ENCODE data around the gene AFF4. TPM values are rescaled to one million over a fixed set of nuclear protein-coding genes. Genes with fewer than 3 reads are reported as not detected.
"Not testable (repeated sequence)": the region's sequence is repeated elsewhere in the genome, so short reads cannot be mapped to it uniquely, and the experiment has no call there.

The AFF4 gene
- total RNA-seq, 1 donor from 2014 or later = 25.8 TPM

DNA sequence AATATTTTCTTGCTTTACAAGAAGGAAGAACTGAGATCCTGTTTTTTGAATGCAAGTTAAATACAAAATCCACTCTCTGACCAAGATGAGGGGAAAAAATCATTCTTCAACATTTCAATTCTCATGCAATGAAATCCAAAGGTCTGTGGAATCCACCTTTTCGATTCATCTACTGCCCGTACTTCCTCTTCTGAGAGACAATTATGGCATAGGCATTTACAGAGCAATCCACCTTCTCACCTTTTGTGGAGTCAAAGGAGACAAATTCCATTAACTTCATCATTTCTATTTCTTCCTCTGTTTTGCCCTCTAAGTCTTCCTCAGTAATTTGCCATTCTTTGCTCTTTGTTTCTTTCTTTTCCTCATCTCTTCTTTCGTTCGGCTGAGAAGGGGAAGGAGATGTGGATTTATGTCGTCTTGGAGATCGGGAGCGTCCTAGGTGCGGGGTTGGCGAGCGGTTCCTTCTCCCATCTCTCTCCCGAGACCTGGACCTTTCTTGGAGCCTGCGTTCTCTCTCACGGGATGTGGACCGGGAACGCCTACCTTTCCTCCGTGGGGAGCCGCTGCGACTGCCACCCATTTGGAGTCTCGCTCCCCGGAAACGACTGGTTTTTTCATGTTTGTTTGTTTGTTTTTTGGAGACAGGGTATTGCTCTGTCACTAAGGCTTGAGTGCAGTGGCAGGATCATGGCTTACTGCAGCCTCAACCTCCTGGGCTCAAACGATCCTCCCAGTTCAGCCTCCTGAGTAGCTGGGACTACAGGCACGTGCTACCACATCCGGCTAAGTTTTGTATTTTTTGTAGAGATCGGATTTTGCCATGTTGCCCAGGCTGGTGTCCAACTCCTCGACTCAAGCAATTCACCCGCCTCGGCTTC lies 24.3 kb upstream of the AFF4 start:
- DNase-seq (ENCODE audit: low read depth) (no peak), FAIRE-seq (no peak)
- no peak for TF ChIP-seq CTCF (IDR thresholded peaks at IDR 0.05; ENCODE audit: insufficient read depth, low read length, severe bottlenecking)
- Histone ChIP-seq H3K4me3 (ENCODE audit: low read depth, low read length) (no peak overlapping the region), H3K36me3 (ENCODE audit: control insufficient read depth, insufficient read depth, low read length) (no peaks in the 10 kb centered on the region), H3K27me3 (ENCODE audit: control insufficient read depth, insufficient read depth, low read length) (no peaks in the 10 kb centered on the region)

DNA sequence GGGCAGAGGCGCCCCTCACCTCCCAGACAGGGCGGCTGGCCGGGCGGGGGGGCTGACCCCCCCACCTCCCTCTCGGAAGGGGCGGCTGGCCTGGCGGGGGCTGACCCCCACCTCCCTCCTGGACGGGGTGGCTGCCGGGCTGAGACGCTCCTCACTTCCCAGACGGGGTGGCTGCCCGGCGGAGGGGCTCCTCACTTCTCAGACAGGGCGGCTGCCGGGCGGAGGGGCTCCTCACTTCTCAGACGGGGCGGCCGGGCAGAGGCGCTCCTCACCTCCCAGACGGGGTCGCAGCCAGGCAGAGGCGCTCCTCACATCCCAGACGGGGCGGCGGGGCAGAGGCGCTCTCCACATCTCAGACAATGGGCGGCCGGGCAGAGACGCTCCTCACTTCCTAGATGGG lies 19.5 kb upstream of the AFF4 start:
- not testable (repeated sequence) for H3K4me3 ChIP-seq (ENCODE audit: low read depth, low read length); H3K27me3 ChIP-seq (ENCODE audit: control insufficient read depth, insufficient read depth, low read length); H3K36me3 ChIP-seq (ENCODE audit: control insufficient read depth, insufficient read depth, low read length); DNase-seq (ENCODE audit: low read depth); FAIRE-seq

DNA sequence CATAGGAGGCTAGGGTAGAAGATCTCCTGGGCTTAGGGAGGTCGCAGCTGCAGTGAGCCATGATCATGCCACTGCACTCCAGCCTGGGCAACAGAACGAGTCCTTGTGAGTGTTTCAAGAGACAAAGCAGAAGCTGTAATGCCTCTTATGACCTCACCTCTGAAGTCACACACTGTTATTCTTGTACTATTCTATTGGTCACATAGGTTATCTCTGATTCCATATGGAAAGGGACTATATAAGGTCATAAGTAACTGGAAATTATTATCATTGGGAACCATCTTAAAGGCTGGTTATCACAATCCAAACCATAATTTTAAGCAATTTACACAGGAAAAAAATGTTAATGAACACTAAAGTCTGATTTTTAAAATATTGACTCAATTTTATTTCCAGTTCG lies 17.9 kb upstream of the AFF4 start:
- no peak for DNase-seq (ENCODE audit: low read depth)
- no peak for TF ChIP-seq CTCF (IDR thresholded peaks at IDR 0.05; ENCODE audit: insufficient read depth, low read length, severe bottlenecking)
- FAIRE-seq = no peak

GRCh38 chr5:132979976-132980375 lies 16.5 kb upstream of the AFF4 start:
- FAIRE-seq = no peak
- no peaks in the 10 kb centered on the region for H3K27me3 ChIP-seq (ENCODE audit: control insufficient read depth, insufficient read depth, low read length)
- DNase-seq (ENCODE audit: low read depth) = no peak
- H3K36me3 ChIP-seq (ENCODE audit: control insufficient read depth, insufficient read depth, low read length) = no peaks in the 10 kb centered on the region
- no peak for TF ChIP-seq CTCF (IDR thresholded peaks at IDR 0.05; ENCODE audit: insufficient read depth, low read length, severe bottlenecking)
- no peak overlapping the region for H3K4me3 ChIP-seq (ENCODE audit: low read depth, low read length)

More for the DNA sequence above, 17.9 kb upstream of the AFF4 start:
- Histone ChIP-seq H3K27me3 (ENCODE audit: control insufficient read depth, insufficient read depth, low read length) (no peaks in the 10 kb centered on the region), H3K4me3 (ENCODE audit: low read depth, low read length) (no peak overlapping the region), H3K36me3 (ENCODE audit: control insufficient read depth, insufficient read depth, low read length) (no peaks in the 10 kb centered on the region)

GRCh38 chr5:132979367-132979940 lies 16.0 kb upstream of the AFF4 start:
- no peak for FAIRE-seq
- peak; percentile 92 for DNase-seq (ENCODE audit: low read depth)
- H3K4me3 ChIP-seq (ENCODE audit: low read depth, low read length) = no peak overlapping the region
- no peaks in the 10 kb centered on the region for H3K27me3 ChIP-seq (ENCODE audit: control insufficient read depth, insufficient read depth, low read length)
- no peak for TF ChIP-seq CTCF (IDR thresholded peaks at IDR 0.05; ENCODE audit: insufficient read depth, low read length, severe bottlenecking)
- no peaks in the 10 kb centered on the region for H3K36me3 ChIP-seq (ENCODE audit: control insufficient read depth, insufficient read depth, low read length)

DNA sequence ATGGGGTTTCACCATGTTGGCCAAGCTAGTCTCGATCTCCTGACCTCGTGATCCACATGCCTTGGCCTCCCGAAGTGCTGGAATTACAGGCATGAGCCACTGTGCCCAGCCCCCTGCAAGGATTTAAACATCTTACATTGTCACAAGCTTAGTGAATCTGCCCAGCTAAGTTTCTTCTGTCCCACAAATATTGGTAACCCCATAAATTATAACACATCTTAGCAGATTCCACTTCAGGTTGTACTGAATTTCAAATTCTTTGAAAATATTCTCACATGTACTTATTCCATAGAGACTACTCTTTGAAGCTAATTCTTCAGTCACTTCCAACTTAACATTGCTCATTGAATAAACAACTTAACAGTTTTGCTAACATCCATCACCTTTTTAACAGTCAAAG lies 13.4 kb upstream of the AFF4 start:
- FAIRE-seq (no peak), DNase-seq (ENCODE audit: low read depth) (no peak)
- Histone ChIP-seq H3K4me3 (ENCODE audit: low read depth, low read length) (no peak overlapping the region), H3K36me3 (ENCODE audit: control insufficient read depth, insufficient read depth, low read length) (no peaks in the 10 kb centered on the region), H3K27me3 (ENCODE audit: control insufficient read depth, insufficient read depth, low read length) (no peaks in the 10 kb centered on the region)
- TF ChIP-seq CTCF (IDR thresholded peaks at IDR 0.05; ENCODE audit: insufficient read depth, low read length, severe bottlenecking) = no peak

DNA sequence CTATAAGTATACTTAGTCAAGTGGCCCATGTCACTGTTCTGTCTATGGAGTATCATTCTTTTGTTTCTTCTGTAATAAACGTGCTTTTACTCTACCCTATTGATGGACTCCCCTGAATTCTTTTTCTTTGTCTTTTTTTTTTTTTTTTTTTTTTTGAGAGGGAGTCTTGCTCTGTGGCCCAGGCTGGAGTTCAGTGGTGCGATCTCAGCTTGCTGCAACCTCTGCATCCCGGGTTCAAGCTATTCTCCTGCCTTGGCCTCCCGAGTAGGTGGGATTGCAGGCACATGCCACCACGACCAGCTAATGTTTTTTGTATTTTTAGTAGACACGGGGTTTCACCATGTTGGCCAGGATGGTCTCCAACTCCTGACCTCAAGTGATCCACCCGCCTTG lies 9.0 kb upstream of the AFF4 start:
- not testable (repeated sequence) for H3K27me3 ChIP-seq (ENCODE audit: control insufficient read depth, insufficient read depth, low read length); H3K4me3 ChIP-seq (ENCODE audit: low read depth, low read length); FAIRE-seq; DNase-seq (ENCODE audit: low read depth); H3K36me3 ChIP-seq (ENCODE audit: control insufficient read depth, insufficient read depth, low read length)

Data from bronchial epithelial cell (primary cell).